Activated T-helper 9 cell treated with anti-CD3 and anti-CD28 coated beads, Interleukin-2, amount 50 U/mL, for 16 hours (primary cell): ENCODE results near the gene CTNND1.

Source experiments
- DNase-seq: peaks from one replicate; pipeline ENCODE4 v3.0.0-alpha.2; 2020; ENCODE audit warnings: low read depth

Gene CTNND1

DNA sequence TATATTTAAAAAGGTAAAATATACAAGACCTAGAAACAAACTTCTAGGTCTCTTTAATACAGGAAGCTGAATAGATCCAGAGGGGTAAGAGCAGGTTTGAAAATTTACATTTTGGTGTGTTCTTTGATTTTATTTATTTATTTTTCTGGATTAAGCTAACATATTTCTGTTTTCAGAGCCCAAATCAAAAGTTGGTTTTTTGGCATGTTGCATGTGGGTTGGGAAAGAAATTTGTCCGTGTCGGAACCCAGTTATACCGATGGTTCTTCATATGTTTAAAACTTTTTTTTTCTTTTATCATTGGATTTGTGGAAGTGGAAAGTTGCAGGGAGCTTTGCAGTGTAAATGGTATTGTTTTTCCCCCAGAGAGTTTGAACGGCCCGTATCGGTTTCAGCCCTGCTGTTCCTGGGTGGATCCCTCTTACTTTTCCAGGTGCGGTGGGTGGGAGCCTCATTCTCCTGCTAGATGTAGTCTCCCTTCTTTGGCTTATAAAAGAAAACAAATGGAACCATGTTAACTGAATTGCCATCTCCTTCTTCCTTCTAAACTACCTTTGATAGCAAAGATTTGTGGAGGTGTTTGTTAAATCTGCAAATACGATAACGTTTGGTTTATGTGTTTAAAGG lies 746 bp downstream of the CTNND1 start:
- no peak for DNase-seq

DNA sequence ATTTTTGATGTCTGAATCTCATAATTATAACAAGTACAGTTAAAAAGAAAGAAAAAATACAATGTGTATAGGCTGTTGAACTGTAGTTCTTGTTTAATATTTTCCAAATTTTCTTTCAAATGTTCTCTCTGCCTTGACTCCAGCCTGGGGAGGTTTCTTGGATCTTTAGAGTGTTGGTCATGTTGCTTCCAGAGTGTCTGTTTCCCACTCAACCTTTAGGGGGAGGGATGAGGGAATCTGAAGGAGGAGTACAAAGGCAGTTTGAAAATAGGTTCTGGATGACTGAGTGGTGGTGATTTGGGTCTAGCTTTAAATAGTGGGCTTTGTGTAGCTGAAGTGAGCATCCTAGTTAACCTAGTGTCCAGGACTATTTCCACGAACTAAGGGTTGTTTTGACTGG lies 2.0 kb downstream of the CTNND1 start:
- no peak for DNase-seq

DNA sequence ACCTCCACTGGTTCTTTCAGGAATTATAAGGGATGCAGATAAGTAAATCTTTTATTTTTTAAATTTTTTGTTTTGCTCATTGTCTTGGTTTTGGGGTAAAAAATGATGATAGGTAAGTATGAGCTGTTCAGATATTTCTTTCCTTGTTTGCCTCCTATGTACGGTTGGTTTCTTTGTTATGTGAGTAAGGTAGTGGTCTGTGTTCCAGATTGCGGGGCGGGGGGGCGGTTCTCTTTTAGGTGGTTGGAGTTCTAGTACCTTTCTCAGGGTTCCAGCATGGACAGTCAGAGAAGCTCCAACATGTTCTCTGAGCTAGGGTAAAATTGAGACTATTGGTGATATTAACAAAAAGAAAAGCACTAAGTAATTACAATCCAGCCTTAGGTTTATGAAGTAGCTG lies 2.4 kb downstream of the CTNND1 start:
- DNase-seq = no peak

DNA sequence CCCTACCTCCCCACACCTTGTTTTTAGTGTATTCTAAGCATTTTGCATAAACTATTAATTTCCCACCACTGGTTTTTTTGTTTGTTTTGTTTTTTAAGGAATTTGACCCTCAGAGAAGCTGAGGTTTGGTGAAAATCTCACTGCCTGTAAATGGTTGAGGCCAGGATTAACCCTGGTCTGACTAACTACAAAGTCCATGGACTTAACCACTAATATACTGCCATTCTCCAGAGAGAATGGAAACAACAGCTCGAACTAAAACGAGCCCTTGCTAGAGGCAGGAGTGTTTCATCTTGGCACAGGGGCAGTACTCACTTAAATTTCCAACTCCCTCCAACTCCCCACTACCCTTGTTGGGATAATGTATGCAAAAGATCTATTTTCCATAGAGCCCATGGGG lies 3.0 kb downstream of the CTNND1 start:
- no peak for DNase-seq

DNA sequence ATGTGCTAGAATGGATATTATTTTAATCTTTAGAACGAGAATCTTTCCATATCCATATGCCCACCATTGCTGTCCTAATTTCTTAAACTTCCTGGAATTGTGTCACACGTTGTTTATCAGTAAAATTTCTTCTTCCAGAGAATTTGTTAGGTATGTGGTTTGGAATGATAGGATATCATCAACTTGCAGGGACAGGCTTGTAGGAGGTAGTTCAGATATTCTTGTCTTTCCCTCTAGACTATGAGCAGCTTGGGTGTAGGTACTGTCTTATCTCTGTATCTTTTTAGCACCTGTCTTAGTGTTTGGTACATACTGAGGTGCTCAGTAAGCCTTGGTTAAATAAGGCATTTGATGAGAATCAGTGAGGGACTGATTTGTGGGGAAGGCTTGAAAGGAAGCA lies 3.4 kb downstream of the CTNND1 start:
- DNase-seq = no peak

DNA sequence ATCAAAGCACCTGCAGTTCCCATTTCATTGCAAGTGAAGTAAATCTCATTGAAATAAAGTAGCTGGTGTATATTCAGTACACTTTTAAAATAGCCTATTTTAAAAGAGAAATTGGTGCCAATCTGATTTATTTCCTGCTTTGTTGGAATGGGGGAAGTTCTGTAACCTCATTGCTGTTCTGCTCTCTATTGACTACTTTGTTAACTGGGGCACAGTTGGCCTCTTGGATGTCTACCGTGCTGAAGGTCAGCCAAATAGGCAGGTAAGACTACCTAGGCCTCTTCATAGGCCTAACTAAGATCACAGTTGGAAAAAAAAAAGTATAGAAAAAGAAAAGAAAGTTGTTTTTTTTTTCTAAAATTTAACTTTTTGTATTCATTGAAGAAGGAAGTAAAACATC lies 9.2 kb downstream of the CTNND1 start:
- no peak for DNase-seq

DNA sequence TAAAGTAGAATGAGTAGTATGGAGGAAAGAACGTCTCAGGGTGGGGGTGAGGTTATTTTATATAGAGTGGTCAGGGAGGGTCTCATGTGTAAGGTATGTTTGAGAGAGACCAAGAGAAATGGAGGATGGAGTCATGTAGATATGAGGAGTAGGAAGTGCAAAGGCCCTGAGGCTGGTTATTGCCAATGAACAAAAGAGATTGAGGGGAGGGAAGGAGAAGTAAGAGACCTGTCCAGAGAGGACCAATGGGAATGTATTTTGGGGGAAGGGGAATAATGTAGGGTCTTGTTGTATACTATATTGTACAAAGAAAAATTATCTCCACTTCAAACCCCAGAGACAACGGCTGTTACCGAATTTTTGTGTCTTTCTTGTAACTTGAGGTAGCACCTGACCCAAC lies 9.8 kb downstream of the CTNND1 start:
- no peak for DNase-seq

DNA sequence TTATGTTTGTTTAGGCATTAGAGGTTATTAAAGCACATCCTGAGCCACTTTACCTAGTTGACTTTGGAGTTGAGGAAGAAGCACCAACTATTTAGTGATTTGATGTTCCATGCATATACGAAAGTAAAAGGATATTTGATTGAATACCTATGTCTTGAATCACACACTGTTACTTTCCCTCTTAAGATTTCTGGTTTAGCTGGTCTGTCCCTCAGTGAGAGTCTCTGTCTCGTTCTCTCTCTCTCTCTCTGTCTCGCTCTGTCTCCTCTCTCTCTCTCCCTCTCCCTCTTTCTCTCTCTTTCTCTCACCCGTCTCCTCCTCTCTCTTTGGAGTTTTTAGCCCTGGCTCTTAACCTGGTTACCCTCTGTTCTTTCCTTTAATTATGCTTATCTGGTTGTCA lies 11.0 kb downstream of the CTNND1 start:
- DNase-seq = no peak

DNA sequence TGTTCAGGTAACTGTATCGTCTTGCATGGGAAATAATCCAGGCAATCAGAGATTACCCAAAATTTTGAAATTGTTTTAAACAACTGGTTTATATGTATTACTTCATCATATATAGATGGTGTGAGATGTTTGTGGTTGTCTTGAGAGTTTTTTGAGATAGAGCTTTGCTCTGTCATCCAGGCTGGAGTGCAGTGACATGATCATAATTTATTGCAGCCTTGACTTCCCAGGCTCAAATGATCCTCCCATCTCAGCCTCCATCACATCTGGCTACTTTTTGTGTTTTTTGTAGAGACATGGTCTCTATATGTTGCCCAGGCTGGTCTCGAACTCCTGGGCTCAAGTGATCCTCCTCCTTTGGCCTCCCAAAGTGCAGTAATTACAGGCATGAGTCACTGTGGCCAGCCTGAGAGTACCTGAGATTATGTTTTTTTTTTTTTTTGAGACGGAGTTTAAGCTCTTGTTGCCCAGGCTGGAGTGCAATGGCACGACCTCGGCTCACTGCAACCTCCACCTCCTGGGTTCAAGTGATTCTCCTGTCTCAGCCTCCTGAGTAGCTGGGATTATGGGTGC lies 11.5 kb downstream of the CTNND1 start:
- no peak for DNase-seq

DNA sequence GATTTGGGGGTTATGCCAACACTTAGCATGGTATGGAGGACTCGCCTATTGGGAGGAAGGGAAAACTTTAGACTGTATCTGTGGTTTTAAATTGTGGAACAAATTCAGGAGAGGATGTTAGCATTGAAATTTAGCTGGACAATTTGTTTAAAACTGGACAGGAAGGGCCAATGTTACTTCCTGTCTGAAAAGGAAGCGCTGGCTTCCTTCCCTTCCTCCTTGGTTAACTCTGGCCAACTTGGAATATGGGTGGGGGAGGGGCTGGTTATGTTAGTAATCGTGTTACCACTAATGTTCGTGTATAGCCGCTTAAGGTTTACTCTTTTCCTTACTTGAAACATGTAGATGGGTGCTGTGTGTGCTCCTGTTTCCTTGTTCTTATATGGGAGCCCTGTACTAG lies 13.9 kb downstream of the CTNND1 start:
- DNase-seq = no peak

DNA sequence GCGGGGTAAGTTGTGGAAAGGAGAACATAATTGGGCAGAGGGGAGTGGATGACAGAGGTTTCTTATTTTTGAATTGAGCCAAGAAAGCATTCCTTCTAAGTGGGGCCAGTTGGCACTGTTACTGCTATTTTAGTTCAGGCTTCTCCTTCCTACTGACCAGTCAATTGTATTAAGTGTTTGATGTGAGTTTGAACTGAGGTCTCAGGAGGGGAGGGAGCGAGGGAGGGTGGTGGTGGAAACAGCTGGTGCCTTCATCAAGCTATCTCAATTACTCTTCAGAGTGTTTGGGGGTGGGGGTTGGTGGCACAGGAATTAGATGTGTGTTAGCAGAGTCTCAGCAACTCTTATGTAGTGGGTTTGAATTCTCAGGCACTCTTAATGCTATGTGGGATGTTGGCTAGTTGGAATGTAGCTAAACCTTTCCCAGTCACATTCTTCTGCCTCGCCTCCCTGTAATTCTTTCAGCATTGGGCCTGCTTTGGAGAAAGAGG lies 14.5 kb downstream of the CTNND1 start:
- DNase-seq = no peak

DNA sequence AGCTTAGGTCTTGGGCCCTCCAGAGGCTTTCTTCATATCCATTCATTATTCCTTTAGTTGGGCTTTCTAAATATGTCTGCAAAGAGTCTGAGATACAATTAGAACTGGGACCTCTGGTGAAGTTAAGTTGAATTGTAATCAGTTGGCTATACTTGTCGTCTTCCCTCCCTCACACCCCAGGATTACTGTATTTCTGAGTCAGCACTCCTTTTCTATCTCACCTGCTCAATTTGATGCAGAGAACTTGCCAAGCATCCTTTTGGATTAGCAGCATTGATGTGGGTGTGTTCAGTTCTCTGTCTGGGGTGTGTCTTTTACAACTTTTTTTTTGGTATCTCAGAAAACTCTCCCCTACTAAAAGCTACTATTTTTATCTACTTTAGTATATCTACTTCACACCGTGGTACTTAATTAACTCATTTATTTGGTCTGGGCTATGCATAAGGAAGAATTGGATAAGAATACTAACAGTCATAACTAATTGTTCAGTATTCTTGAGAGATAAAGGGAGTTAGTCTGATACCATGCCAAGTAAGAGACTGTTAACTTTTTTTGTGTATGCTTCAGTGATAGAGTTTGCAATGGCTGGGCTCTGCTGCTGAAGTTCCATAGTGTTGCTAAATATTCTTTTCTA lies 15.1 kb downstream of the CTNND1 start:
- no peak for DNase-seq

DNA sequence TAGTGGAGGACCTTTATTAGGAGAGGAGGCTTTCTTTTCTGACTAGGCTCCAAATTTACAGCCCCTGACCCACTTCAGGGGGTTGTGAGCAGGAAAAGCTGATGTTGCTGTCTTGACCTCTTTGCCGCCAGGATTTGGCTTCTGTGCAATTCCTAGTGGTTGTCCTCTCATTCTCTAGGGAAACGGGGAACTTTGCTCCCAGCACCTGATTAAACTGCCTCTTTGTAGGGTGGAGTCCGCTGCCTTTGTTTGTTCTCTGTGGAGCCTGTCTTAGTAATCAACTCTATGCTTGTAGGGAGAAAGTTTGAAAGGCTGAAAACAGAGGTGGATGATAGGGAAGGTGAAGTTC lies 16.3 kb downstream of the CTNND1 start:
- no peak for DNase-seq

DNA sequence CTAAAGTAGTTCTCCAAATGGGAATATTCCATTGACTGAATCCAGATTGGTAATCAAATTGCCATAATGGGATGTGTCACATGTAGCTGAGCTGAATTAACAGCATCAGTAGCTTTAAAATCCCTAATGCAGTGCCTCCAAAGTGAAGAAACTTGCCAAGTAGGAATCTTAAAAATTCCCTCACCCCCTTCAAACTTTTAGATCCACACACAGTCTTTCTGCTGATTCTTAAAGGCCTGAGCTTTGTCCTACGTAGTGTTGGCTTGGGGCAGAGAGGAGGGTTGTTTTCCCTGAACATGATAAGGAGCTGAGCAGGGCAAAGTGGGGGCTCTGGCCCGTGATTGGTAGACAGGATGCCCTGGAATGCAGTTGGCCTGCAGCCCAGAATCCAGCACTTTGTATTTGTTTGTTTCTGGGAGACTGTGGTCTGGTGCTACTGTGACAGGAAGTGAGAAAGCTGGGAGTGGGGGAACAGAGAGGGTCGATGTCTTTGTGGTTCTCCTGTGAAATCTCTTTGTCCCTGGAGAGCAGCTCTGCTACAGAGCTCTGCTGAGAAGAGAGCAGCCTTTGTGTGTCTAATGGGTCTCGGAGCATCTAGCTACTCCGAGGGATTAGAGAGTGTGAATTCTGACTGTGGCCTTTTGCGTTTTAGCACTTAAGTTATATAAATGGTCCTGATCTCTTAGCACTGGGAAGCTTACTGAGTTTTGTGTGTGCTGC lies 16.9 kb downstream of the CTNND1 start:
- DNase-seq = no peak

DNA sequence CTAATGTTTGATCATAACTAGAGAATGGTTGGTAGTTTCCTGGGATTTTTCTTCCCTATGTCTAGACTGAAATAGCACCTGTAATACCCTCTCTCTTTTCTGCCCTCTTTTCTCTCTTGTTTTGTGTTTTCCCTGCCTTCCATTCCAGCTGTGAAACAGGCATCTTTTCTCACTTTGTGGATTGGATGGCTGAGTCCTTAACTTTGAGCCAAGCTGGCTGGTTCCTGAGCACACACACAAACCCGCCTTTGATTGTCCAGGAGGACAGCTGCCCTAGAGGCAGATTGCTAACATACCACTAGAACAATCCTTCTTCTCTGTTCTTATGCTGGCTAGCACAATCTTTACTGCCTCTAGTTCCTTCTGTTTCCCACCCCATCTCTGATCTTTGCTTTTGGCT lies 17.7 kb downstream of the CTNND1 start:
- no peak for DNase-seq

DNA sequence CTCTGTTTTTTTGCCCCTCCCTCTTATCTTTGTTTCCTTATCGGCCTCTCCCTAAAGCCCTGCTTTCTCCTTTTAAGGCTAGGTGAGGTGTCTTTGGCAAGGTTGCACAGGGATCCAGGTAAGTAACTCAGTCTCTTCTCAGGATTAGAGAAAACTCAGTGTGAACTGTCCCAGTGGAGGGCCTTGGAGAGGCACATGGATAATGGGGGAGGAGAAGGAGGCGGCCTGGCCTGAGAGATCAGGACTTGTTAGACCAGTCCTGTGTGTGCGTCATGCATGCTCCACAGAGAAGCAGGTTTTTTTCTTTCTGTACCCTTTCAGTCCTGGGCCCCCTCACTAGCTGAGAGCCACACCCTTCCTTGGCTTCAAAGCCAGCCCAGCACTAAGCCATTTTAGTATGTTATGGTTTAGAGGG lies 19.9 kb downstream of the CTNND1 start:
- no peak for DNase-seq

DNA sequence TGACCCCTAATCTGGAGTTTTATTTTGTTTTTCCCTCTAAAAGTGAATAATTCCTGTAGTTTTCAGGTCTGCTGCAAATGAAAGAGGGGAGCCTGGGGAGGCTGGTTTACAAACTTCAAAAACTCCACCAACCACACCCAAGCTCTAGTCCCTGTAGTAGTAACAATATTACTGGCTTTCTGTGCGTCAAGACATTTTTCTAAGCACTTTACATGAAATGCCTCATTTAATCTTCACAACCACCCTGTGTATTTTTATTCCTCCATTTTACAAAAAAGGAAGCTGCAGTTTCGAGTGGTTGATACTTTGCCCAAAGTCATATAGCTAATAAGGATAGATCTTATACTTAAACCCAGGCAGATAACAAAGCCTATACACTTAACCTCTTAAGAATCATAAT lies 23.5 kb downstream of the CTNND1 start:
- no peak for DNase-seq

DNA sequence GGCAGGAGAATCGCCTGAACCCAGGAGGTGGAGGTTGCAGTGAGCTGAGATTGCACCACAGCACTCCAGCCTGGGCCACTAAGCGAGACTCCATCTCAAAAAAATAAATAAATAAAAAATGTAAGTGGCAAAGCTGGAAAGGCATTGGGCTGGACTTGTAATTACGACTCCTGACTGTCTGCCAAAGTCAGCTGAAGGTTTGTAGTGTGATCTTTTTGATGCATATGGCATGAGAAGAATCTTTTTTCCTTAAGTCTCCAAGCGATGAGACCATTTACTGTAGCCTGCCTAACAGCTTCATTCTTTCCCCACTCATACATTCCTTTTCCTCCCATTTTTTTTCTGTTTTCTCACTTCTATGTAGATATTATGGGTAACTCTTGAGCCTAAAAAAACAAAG lies 24.8 kb downstream of the CTNND1 start:
- no peak for DNase-seq

DNA sequence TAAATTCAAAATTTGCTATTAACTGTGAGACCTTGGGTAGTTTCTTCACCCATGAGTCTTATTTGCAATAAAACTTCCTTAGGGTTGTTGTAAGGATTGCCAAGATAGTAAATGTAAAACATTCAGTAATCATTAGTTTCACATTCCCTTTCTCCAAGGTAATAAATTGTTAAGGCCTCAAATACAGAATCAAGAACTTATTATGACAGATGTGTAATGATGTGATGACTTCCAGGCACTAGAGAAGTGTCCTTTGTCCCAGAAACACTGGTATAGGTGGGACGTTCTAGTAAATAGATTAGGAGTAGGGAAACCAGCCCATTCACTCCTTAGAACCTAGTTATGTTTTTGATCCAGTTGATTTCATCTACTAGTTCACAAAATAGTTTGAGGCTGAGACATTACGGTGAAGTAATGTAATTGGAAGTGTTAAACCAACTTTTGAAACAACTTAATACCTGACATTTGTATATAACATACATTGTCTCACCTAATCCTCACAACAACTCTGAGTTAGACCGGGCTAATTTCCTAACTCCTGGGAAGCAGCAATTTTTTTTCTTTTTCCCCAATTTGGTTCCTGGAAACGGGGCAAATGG lies 25.5 kb downstream of the CTNND1 start:
- no peak for DNase-seq

DNA sequence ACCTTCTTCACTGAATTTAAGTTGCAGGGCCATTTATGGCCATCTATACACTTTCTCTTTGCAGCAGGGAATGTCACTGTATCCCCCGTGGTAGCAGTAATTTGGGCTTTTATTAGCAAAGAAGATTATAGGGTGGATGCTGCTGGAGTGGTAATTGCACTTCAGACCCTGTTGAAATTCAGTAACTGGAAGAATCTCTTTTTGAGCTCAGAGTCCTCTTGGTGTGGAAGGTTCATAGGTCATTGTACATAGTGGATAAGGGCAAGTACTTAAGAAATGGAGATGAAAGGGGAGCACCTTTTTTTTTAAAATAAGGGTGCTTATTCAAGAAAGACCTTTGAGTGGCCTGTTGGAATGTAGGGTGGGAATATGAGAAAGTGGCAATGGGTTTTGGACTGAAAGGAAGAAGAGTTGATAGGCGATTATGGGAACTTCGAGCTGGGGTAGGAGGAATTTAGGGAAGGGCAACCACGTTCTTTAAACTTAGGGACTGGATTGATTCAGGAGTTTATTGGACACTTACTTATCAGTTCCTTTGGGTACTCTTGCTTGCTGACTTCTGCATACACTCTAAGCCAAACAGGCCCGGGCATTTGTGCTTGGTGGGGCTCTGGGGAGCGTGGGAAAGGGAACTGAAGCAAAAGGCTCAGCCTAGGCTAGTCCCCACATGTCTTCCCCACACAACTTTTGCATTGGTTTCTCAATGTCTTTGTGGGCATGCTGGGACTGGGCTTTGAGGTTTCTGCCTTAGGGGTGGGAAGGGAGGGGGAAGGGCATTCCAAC lies 26.5 kb downstream of the CTNND1 start:
- no peak for DNase-seq

DNA sequence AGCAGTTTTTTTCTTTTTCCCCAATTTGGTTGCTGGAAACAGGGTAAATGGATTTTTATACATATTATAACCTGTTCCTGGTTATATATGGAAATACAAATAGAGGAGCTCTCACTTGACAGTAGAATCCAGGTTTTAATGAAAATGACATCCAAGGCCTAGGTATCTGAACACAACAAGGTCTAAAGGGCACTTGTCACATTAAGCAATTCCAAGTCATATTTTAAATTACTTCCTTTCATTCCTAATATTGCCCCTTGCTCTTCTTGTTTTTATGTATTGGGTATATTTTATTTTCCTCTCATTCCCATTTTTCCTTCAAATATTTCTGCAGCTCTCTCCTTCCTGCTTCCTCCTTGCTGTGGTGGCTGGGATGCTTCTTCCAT lies 27.1 kb downstream of the CTNND1 start:
- no peak for DNase-seq
